Left ventricle myocardium superior (tissue), 1 donor: ENCODE data around the gene DDN. TPM values are rescaled to one million over a fixed set of nuclear protein-coding genes. Genes with fewer than 3 reads are reported as not detected.

Source experiments
- ATAC-seq: fragments of 200-7000 bp; cut with Tn5 transposase; one replicate; pipeline ENCODE4 v1.9.1; 2020; ENCODE audit warnings: mild to moderate bottlenecking, moderate library complexity
- DNase-seq: peaks from one replicate; pipeline ENCODE4 v3.0.0-alpha.2; 2020
- intact Hi-C: fragments of 100-400 bp; cut with micrococcal nuclease; formaldehyde crosslinking; loops from one replicate; pipeline ENCODE4 v1.11.0; 2022
- total RNA-seq: library from RNA; stranded (reverse); fragmentation: NEBNext Ultra II Directional; extraction: Animal tissue kit (Norgen Biotek cat#: 25700); gene quantifications from one replicate; pipeline ENCODE4 v1.2.1, GENCODE V29; 2021
- donor health status: DM: no; HTN: yes; CAD: no; lungs with severe emphysema.

The DDN gene
- total RNA-seq, 1 donor from 2014 or later = 0.77 TPM

DNA sequence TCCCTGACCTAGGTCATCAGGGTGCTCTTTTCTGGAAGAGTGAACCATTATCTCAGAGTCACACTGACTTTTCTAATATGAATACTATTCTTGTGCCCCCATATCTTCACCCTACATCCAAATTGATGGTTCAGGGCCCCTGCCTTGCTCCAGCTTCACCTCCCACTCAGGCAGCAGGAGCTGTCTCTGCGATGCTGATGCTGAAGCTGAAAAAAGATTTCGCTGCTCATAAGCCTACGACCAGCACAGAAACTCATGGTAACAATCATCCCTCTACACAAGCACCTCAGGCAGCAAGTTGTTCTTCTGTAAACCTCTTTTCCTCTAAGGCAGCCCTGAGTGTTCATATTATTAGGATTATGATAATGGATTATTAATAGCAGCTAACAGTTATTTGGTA, 45.1 kb downstream of the DDN start:
- DNase-seq = no peak

DNA sequence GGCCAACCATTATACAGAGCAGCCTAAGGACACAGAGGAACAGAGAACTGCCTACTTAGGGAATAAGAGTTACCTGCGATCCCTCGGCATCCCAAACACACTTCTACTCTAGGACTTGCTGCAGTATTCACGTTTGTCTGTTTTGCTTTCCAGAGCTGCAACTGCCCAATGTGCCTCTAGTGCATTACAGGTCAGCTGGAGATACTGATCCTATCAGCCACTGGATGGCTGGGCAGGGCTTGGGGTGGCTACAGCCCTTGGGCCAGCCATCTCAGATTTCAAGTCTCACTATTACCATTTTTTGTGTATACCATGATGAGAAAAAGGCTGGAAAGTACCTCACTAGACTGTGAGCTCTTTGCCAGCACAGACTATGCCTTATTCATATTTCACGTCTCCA, 46.5 kb downstream of the DDN start:
- ATAC-seq = no peak
- intact Hi-C loops = no loop called here

More for the DNA sequence above, 45.1 kb downstream of the DDN start:
- intact Hi-C loops = no loop called here
- ATAC-seq = no peak

DNA sequence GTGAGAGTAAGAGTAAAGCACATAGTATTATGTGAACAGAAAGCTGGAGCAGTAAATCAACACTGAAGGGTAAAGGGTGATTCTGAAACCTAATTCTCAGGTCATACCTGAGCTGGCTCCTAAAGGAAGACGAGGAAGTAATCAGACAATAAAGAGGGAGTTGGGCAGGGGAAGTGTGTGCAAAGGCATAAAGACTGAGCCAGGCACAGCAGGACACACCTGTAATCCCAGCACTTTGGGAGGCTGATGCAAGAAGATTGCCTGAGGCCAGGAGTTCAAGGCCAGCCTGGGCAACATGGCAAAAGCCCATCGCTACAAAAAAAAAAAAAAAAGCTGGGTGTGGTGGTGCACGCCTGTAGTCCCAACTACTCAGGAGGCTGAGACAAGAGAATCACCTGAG, 51.4 kb downstream of the DDN start:
- DNase-seq (no peak), ATAC-seq (no peak)
- intact Hi-C loops = no loop called here

More for the DNA sequence above, 46.5 kb downstream of the DDN start:
- no peak for DNase-seq

DNA sequence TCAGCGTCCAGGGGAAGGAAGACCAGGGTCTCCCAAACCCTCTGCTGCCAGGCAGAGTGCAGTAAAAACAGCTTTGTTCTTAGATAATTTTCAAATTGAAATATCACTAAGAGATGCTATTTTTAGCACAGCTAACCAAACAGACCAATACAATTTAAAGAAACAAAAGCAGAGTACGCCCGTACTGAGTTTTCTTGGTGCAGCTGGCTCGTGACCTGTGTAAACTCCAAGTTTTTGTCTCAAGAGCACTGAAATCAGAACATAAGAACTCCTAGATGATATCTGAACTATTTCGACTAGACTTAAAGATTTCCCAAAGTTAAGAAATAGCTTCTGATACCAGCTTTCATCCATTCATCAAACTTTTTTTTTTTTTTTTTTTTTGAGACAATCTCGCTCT, 52.2 kb downstream of the DDN start:
- ATAC-seq = no peak

DNA sequence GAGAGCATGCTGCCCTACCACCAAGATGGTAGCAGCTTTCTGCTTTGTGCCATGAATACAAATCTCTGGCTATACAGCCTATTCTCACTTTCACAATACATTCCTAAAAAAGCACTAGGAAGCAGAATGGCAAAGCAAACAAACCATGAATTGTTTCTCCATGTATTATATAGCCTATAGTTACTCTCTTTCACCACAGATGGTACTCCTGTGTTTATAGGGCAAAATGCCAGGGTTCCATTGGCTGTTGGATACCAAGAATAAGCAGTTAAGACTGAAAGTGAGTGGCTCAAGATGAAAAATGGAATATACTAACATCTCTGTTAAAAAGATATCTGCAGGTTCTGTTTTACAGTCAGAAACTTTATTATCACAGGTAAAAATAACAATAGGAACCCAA, 53.0 kb downstream of the DDN start:
- ATAC-seq (no peak), DNase-seq (no peak)
- intact Hi-C loops = no loop called here

More for the DNA sequence above, 52.2 kb downstream of the DDN start:
- DNase-seq = no peak
- intact Hi-C loops = no loop called here

Other genes starting within 250 kb of the DDN start
- 57.0 TPM for gene ADCY6, start 210.3 kb downstream of the DDN start, total RNA-seq
- 4.4 TPM for gene CACNB3, start 180.9 kb downstream of the DDN start, total RNA-seq
- 36.4 TPM for gene DDX23, start 147.2 kb downstream of the DDN start, total RNA-seq
- gene RND1, start 133.5 kb downstream of the DDN start, total RNA-seq = 0.27 TPM
- 6.3 TPM for gene FKBP11, start 73.9 kb downstream of the DDN start, total RNA-seq
- gene ARF3, start 41.9 kb downstream of the DDN start, total RNA-seq = 44.8 TPM
- gene WNT10B, start 27.6 kb downstream of the DDN start, total RNA-seq = 0.17 TPM
- gene WNT1, start 21.1 kb downstream of the DDN start, total RNA-seq = not detected
- gene PRKAG1, start 19.4 kb upstream of the DDN start, total RNA-seq = 78.1 TPM
- gene KMT2D, start 61.4 kb upstream of the DDN start, total RNA-seq = 43.8 TPM
- gene RHEBL1, start 70.6 kb upstream of the DDN start, total RNA-seq = 0.32 TPM
- gene DHH, start 95.4 kb upstream of the DDN start, total RNA-seq = 0.52 TPM
- gene LMBR1L, start 111.5 kb upstream of the DDN start, total RNA-seq = 30.7 TPM
- gene TUBA1B, start 132.0 kb upstream of the DDN start, total RNA-seq = 329 TPM
- 69.9 TPM for gene TUBA1A, start 189.7 kb upstream of the DDN start, total RNA-seq